Keratinocyte (primary cell): Measurements from ENCODE around the gene VILL.

Experiments
- EZH2 ChIP-seq: IDR thresholded peaks from one replicate; pipeline ENCODE4 v1.6.1; 2012; ENCODE audit warnings: inconsistent platforms, mild to moderate bottlenecking, low read length, moderate library complexity
- TF ChIP-seq, protein P1 (sequence below), 3 experiments: IDR thresholded peaks in 1 of 3; conservative IDR thresholded peaks in 1 of 3; optimal IDR thresholded peaks in 1 of 3; 2 replicates in 2 of 3; 3 replicates in 1 of 3; pipeline versions ENCODE3 to v1.5.1; 2011; ENCODE audit warnings: low read length in 3 of 3, mild to moderate bottlenecking in 3 of 3, moderate library complexity in 2 of 3, control low read depth in 1 of 3, inconsistent platforms in 1 of 3; ENCODE audit not compliant: insufficient read depth in 2 of 3; ENCODE audit errors: extremely low read depth in 1 of 3

DNA sequence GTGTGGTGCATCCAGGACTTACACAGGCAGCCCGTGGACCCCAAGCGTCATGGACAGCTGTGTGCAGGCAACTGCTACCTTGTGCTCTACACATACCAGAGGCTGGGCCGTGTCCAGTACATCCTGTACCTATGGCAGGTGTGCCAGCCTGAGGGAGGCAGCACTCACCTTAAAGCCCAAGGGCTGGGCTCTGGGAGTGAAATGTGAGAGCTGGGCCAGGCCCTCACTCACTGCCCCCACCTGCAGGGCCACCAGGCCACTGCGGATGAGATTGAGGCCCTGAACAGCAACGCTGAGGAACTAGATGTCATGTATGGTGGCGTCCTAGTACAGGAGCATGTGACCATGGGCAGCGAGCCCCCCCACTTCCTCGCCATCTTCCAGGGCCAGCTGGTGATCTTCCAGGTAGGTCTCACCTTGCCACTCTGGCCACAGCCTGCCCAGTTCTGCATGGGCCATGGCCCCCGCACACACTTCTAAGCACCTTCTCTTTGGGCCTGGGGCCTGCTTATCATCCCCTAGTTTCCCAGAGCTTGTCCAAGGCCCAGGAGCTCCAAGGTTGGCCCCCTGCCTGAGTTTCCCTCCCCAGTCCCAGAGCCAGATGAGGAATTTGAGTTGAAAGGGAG lies 11.0 kb downstream of the VILL start:
- TF ChIP-seq, protein P1, sequence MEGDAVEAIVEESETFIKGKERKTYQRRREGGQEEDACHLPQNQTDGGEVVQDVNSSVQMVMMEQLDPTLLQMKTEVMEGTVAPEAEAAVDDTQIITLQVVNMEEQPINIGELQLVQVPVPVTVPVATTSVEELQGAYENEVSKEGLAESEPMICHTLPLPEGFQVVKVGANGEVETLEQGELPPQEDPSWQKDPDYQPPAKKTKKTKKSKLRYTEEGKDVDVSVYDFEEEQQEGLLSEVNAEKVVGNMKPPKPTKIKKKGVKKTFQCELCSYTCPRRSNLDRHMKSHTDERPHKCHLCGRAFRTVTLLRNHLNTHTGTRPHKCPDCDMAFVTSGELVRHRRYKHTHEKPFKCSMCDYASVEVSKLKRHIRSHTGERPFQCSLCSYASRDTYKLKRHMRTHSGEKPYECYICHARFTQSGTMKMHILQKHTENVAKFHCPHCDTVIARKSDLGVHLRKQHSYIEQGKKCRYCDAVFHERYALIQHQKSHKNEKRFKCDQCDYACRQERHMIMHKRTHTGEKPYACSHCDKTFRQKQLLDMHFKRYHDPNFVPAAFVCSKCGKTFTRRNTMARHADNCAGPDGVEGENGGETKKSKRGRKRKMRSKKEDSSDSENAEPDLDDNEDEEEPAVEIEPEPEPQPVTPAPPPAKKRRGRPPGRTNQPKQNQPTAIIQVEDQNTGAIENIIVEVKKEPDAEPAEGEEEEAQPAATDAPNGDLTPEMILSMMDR (optimal IDR thresholded peaks at IDR 0.05 in 1 of 3, IDR thresholded peaks at IDR 0.05 in 1 of 3, conservative IDR thresholded peaks at IDR 0.05 in 1 of 3; ENCODE audit: extremely low read depth in 1 of 3, insufficient read depth in 2 of 3, low read length in 3 of 3): peak in 2 of 3 experiments; percentile 33 to 36
- no peak for TF ChIP-seq EZH2
